HL-60/S4 treated with phorbol 12-myristate 13-acetate at 8.2 ng/mL for 4 days and 3 days (cell line): ENCODE data around the gene CIAPIN1.
"Not testable (repeated sequence)": the region's sequence is repeated elsewhere in the genome, so short reads cannot be mapped to it uniquely, and the experiment has no call there.

Source experiments
- in situ Hi-C: fragments of 300-500 bp; cut with MboI; formaldehyde crosslinking; loops from 2 replicates; pipeline ENCODE4 v1.15.0; 2022; ENCODE audit warnings: low sequenced_read_pairs

The CIAPIN1 gene

GRCh38 chr16:57407521-57408353 is 39.4 kb downstream of the CIAPIN1 start:
- in situ Hi-C loops, result no loop called here

GRCh38 chr16:57406881-57407280 is 40.3 kb downstream of the CIAPIN1 start:
- in situ Hi-C loops, result no loop called here

- in situ Hi-C loops, result no loop called here
These were observed 42.1 kb downstream of the CIAPIN1 start for GRCh38 chr16:57405097-57405496.

- in situ Hi-C loops, result no loop called here
These were observed 43.0 kb downstream of the CIAPIN1 start, which contains the start of gene CCL17 for GRCh38 chr16:57403965-57404817. Gene CCL17 (plus strand): TSS chr16:57404767. CDS start chr16:57413933, 9,166 bp downstream.

- in situ Hi-C loops, result no loop called here
These were observed 45.1 kb downstream of the CIAPIN1 start for GRCh38 chr16:57401943-57402640.

- in situ Hi-C loops, result not testable (repeated sequence)
These were observed 49.7 kb downstream of the CIAPIN1 start for GRCh38 chr16:57397493-57397892.

- in situ Hi-C loops, result no loop called here
These were observed 50.4 kb downstream of the CIAPIN1 start for GRCh38 chr16:57396786-57397185.

GRCh38 chr16:57395026-57395425 is 52.2 kb downstream of the CIAPIN1 start:
- in situ Hi-C loops, result no loop called here

- in situ Hi-C loops, result no loop called here
These were observed 52.7 kb downstream of the CIAPIN1 start for GRCh38 chr16:57394444-57394843.

- in situ Hi-C loops, result no loop called here
These were observed 54.5 kb downstream of the CIAPIN1 start for GRCh38 chr16:57392694-57393093.

- in situ Hi-C loops, result no loop called here
These were observed 55.5 kb downstream of the CIAPIN1 start for GRCh38 chr16:57391708-57392107.

- in situ Hi-C loops, result no loop called here
These were observed 55.9 kb downstream of the CIAPIN1 start for GRCh38 chr16:57391300-57391699.

GRCh38 chr16:57390636-57391295 is 56.4 kb downstream of the CIAPIN1 start:
- in situ Hi-C loops, result no loop called here

GRCh38 chr16:57389087-57389468 is 58.1 kb downstream of the CIAPIN1 start:
- in situ Hi-C loops, result no loop called here

GRCh38 chr16:57388359-57389086 is 58.7 kb downstream of the CIAPIN1 start:
- in situ Hi-C loops, result no loop called here

GRCh38 chr16:57387598-57388354 is 59.4 kb downstream of the CIAPIN1 start:
- in situ Hi-C loops, result no loop called here

GRCh38 chr16:57386381-57386951 is 60.7 kb downstream of the CIAPIN1 start:
- in situ Hi-C loops, result no loop called here

GRCh38 chr16:57385083-57385482 is 62.1 kb downstream of the CIAPIN1 start:
- in situ Hi-C loops, result no loop called here
